Sigmoid colon (tissue), 4 donors: ENCODE data around the gene DCX.

Experiments used
- CTCF ChIP-seq, 4 experiments: fragments of 450-650 bp in 3 of 4; fragments of 200-600 bp in 1 of 4; IDR thresholded peaks; one replicate each; pipeline ENCODE4 v1.5.1; 2016 to 2019; ENCODE audit warnings: antibody characterized with exemption in 4 of 4, mild to moderate bottlenecking in 3 of 4, moderate library complexity in 2 of 4
- EP300 ChIP-seq, 4 donors: sonication (generic); formaldehyde crosslinking; IDR thresholded peaks; one replicate each; pipeline ENCODE4 v1.6.1; 2017; ENCODE audit warnings: antibody characterized with exemption in 4 of 4
- POLR2A ChIP-seq, 2 donors: fragments of 450-650 bp; IDR thresholded peaks; one replicate each; pipeline ENCODE4 v1.6.1; 2016; ENCODE audit warnings: antibody characterized with exemption in 2 of 2, mild to moderate bottlenecking in 2 of 2, moderate library complexity in 2 of 2
- POLR2AphosphoS5 ChIP-seq, 4 donors: sonication (generic); formaldehyde crosslinking; IDR thresholded peaks; one replicate each; pipeline ENCODE4 v1.6.1; 2017; ENCODE audit warnings: antibody characterized with exemption in 4 of 4

GRCh38 chrX:111265486-111265885, 146.5 kb downstream of the DCX start:
- TF ChIP-seq POLR2A (IDR thresholded peaks at IDR 0.05) (no peak), EP300 (IDR thresholded peaks at IDR 0.05) (no peak), CTCF (IDR thresholded peaks at IDR 0.05) (no peak), POLR2AphosphoS5 (IDR thresholded peaks at IDR 0.05) (no peak)
